Epidermal melanocyte (primary cell): ENCODE measurements around the gene FABP1.

Experiments
- DNase-seq: peaks from one replicate; pipeline ENCODE4 v3.0.0; 2011; ENCODE audit warnings: low spot score; ENCODE audit not compliant: insufficient read length

The FABP1 gene

DNA sequence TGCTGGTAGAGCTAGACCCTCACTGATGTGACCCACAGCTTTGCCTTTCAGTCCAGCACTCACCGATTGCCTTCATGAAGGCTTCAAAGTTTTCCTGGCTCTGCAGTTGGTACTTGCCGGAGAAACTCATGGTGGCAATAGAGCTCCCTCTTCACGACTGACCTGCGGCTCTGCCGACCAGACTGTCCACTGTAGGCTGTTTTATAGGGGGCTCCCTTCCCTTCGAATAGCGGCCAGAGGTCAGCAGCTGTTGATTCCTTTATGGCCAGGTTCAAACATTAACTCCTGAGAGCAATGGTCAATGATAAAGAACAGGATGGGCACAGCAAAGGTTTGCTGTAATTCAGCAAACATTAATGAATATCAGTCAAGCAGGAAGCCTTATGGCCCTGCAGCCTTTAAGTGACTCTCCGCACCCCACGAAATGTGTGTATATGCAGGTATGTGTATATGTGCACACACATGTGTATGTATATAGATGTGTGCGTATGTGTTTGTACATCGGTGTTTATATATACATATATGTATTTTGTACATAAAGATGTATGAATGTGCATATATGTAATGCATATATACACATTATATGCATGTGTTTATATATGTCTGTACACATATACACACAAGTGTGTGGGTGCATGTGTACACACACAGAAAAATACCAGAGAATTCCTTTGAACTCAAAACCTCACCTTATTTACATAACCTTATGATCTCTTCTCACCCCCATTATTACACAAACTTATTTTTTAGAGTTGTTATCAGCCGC is at the start of gene FABP1:
FABP1 (minus strand) TSS at position 175 of the 766 bp plus-strand sequence; CDS start at position 130, 45 bp downstream.
- DNase-seq, result no peak

DNA sequence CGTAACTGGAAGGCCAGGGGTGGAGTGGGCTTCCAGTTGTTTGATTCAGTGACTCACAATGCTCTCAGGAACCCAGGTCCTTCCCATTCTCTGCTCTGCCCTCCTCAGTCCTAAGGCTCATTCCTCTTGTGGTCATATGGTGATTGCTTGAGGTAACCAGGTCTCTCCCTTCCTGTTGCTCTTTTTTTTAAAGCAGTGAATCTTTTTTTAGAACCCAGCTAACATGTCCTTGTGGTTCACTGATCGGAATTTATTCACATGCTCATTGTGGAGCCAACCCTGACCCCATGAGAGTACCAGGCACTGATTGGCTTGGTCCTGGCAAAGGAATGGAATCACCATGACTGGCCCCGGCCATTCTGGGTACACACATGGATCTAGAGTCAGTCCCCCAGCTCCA is 49.7 kb upstream of the FABP1 start:
- no peak for DNase-seq

DNA sequence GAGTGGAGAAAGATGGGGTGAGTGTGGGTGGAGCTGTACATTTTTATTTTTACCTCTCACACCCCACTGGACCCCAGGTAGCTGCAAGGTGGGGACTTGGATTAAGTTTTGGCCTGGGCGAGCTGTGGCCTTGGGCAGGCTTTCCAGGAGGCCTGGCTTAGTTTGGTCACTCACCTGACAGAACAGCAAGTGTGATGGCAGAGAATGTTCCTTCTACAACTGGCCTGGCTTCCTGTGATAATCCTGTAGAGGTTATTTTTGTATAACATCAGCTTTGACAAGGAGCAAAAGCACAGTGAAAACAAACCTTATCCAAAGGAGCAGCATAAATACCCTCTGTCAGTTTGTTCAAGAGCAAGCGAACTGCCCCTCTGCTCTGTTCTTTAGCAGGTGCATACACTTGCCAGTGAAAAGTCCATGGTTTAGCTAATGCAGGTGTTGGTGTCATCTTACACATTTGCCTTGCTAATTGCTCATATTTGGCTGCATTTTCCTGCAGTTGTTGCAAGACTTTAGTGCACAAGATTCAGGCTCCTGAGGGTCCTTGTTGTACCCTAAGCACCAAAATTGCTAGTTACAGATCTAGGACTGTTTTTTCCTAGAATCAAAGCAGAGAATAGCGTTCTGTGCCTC is 48.6 kb upstream of the FABP1 start:
- no peak for DNase-seq

DNA sequence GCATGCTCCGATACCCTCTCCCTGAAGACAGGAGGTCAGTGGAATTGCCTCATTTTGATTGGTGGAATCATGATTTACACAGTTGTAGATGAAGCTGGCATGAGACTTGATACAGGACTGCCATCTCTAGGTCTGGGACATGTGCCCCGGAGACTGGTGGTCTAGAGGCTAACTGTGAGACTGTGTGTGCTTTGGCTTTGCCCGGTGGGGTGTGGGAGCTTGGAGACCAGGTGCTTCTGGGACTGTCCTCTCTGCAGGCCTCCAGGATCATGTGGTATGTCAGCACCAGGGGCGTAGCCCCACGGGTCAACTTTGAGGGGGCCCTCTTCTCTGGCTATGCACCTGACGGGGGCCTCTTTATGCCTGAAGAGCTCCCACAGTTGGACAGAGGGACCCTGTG is 45.0 kb upstream of the FABP1 start:
- no peak for DNase-seq

DNA sequence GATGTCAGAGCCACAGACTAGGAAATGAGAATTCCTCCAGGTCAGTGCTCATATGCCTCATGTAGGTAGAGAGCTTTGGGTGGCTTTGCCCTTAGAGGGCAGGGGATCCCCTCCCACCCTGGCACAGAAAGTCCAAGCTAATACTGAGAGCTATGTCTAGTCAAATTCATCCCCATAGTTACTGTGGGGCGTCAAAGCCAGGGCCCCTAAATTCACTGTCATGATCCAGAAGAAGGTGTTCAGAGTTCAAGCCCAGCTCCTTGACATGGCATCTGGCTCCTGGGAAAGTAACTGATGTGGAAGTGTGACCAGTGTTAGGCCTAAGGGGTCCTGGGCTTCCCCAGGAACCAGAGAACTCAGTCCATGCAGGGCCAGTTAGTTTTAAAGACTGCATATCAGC is 44.1 kb upstream of the FABP1 start:
- no peak for DNase-seq

DNA sequence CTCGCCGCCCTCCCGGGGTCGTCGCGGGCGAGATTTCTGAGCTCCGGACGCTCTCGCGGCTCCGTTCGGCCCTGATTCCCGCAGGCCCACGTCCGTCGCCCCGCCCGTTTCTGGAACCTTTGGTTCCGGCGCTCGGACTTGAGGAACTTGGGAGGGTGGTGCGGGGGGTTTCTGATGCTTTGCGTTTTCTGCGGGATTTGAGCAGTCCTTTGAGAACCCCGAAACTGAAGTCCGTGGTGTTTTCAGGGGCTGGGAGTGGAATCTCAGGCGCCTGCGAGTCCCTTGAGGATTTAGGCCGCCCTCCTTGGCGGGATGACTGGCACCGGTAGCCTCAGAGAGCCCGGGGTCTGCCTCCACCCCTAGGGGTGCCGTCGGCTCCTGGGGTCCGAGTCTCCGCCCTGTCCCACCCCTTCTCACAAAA is 42.6 kb upstream of the FABP1 start:
- DNase-seq, result no peak

DNA sequence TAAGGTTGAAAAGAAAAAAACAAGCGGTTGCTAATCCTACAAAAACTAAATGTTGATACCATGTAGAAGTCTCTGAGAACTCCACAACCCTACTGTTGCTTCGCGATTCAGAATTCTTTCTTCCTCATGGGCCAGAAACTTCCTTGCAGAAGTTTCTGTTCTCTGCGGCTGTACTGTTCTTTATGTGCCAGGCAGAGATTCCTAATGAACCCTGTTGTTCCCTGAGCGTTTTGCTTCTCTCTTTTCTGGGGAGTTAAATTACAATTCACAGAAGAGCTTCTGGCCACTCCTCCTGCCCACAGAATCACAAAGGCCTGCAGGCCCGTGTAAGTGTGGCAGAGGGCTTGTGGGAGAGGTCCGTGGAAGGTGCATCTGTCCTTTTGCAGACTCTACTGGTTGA is 40.5 kb upstream of the FABP1 start:
- no peak for DNase-seq

DNA sequence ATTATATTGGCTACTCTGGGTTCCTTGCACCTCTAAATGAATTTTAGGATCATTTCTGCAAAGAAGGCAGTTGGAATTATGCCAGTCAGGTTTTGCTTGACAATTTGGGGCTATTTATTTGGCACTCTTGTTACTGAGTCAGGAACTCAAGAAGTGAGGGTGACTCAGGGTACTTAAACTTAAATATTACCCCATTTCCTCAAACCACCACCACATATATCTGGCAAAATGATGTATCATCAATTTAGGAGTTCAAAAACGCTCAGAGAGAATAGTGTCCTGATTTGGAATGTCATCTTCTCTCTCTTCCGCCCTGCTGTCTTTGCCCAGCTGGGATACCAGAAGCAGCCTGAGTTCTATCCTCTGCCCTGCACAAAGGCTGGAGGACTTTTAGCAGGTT is 39.9 kb upstream of the FABP1 start:
- DNase-seq, result no peak

DNA sequence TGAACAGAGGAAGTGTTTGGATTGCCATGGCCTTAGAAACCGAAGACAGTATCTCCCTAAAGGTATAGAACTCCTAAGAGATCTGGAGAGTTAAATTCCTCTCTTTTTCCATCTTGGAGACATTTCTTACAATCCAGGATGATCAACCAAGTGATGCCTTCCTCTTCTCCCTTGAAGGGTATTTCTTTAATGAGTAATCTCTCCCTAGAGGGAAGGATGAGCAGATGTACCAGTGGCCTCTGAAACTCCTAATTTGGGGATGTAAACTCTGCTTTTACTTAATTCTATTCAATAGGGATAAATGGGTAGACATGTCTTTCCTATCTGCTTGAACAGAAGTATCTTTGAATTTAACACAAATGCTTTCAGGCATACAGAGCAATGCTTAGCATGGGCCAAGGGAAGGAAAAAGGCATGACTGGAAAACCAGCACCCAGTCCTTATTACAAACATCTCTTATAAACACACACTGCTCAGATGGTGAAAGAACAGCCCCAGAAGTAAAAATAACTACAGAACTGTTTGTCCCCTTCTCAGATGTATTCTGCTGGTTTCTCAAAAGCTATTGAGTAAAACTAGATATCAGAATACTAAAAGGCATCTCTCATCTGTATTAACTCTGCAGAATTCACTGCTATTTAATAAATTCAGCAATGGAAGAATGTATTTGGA is 37.6 kb upstream of the FABP1 start:
- DNase-seq, result no peak

DNA sequence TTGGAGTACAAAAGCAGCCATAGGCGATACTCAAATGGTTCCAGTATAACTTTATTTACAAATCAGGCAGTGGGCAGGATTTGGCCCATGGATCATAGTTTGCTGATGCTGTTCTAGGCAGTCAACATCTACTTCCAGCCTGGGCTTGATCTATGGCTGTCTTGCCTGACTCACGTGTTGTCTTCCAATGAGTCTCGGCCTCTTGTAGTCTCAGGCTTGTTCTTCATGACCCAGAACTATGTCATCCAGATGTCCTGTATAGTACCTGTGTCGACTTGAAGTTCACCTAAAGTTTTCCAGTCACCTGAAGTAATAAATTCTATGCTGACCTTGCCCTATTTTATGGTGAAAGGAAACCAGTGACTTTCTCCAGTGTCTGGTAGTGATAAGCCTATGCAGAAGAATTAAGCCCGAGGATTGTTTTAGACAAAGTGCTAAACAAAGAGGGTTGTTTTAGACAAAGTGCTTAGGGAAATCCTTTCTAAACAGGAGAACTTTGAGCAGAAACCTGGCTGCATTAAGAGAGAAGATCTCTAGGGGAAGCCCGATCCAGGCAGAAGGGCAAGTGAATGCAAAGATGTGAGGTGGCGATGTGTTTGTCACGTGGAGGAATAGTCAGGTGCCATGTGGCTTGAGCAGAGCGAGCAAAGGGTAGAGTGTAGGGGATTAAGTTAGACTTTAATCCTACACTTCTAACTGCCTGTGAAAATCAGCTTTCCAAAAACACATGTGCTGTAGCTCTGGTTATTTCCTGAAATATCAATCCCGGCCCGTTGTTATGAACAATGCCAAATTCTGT is 33.8 kb upstream of the FABP1 start:
- DNase-seq, result no peak

DNA sequence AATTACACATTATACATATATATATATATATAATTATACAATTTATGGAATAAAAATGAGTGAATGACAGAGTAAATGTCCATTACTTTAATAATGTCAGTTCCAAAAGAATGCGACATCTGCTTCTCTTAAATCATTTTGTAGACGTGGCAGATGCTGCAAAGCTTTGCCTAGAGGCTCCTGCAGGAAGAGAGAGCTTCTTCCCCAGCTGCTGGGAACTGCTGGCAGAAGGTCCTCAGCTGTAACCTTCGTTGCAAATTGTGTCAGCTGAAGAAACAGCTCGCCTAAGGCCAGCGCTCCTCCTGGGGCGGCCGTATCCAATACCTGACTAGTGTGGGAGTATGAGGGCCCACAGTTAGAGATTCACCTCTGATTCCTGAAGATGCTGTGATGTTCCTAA is 32.7 kb upstream of the FABP1 start:
- no peak for DNase-seq

DNA sequence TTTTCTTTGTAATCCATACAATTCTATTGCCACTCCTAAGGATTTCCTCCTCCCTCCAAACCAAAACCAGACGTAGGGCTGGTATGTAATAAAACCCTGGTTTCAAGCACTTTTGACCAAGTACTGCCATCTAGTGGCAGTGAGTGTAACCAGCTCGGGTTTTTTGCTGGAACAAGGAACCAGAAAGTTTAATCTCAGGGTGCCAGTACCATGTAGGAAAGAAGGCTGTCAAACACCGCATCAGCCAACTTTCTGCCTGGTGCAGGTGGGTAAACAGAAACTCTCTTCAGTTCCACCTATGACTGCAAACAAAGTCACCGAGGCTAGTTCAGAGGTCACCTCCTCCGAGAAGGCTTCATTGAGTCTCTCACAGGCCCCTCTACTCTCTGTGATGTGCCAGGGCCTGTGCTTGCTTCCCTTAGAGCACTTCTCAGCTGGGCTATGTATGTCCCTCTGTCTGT is 32.1 kb upstream of the FABP1 start:
- peak; percentile 78 for DNase-seq

DNA sequence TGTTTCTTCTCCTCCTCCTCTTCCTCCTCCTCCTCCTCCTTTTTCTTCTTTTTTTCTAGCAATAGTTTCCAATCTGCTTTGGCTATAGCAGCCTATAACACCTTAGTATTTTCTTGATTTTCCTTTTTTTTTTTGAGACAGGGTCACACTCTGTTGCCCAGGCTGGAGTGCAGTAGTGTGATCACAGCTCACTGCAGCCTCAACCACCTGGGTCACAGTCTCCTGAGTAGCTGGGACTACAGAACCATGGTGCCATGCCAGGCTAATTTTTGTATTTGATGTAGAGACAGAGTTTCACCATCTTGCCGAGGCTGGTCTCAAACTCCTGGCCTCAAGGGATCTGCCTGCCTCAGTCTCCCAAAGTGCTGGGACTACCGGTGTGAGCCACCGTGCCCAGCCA is 31.6 kb upstream of the FABP1 start:
- DNase-seq, result no peak

DNA sequence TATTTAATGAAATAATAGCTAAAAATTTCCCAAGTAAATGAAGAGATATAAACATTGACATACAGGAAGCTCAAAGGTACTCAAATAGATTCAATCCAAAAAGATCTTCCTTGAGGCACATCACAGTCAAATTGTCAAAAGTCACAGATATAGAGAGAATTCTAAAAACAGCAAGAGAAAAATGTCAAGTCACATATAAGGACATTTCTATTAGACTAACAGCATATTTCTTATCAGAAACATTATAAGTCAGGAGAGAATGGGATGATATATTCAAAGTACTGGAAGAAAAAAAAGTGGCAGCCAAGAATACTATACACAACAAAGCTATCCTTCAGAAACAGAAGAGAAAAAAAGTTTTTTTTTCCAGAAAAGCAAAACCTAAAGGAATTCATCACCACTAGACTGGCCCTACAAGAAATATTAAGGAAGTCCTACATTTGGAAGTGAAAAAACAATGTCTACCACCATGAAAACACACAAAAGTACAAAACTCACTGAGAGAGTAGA is 21.1 kb upstream of the FABP1 start:
- DNase-seq, result no peak

DNA sequence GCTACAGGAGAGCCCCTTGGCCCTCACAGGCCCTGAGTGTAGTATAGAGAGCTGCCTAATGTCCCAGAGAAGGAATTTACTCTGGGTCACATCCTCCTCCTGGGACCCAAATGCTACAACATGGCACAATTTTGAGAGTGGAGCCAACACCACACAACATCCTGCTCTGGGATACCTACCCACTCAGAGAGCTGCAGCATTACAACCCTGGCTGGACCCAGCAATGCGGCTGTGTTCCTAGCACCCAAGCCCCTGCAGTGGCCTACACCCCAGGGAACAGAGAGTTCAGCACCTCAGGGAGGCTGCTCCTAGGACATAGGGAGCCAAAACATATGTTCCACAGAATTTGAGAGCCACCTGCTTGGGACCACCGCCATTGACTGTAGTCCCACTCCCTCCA is 19.3 kb upstream of the FABP1 start:
- no peak for DNase-seq

DNA sequence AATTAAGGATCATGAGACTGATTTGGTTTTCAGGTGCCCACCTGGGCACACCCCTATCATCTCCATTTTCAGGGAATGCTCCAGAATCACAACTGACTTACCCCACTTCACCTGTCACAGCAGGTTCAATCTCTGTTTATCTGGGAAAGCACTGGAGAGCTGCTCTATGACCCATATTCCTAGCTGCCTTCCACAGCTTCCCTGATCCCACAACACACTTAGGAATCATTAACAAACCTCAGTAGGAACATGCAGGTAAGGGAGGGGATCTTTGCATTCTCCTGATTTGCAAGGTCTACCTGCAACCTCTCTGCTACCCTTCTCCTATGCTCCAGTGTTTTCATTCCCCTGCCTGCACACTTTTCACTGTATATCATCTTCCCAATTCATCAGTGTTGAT is 18.7 kb upstream of the FABP1 start:
- DNase-seq, result no peak

DNA sequence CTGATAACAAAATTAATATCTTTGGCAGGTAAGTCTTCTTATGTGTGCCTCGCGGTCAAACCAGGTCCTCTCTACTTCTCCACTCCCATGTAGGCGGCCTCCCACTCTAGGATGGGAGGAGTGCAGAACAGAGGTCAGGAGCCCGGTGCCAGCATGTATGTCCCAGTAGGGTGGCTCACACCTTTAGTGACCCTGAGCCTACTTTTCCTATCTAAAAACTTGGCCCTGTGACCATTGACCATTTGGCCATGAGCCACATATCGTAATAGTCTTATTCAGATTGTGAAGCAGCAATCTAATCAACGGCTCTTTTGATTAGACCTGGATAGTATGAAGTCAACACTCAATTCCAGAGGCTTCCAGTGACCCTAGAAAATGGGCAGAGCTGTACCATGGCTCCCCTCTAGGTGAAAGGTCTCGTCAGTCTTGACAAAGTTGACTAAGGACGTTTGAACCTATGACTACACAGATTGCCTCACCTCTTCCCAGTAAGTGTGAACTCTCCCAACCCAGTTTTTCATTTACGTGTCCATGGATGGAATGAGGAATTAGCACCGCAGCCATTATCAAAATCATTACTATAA is 17.1 kb upstream of the FABP1 start:
- DNase-seq, result no peak

DNA sequence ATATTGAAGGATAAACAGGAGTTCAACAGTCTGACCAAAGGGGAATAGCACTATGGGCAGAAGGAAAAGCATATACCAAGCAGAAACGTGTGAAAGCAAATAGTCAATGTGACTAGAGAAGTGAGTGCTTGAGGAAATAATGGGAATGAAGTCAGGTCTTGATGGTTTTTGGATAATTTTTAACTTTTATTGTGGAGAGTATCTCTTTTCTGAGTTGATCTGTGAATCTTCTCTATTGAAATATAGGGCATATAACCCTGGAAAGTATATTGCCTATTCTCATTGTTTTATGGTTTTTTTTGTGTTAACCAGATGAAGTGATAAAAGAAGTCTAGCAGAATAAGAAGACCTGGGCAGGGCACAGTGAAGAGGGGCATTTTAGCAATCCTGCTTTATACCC is 16.4 kb upstream of the FABP1 start:
- DNase-seq, result no peak

DNA sequence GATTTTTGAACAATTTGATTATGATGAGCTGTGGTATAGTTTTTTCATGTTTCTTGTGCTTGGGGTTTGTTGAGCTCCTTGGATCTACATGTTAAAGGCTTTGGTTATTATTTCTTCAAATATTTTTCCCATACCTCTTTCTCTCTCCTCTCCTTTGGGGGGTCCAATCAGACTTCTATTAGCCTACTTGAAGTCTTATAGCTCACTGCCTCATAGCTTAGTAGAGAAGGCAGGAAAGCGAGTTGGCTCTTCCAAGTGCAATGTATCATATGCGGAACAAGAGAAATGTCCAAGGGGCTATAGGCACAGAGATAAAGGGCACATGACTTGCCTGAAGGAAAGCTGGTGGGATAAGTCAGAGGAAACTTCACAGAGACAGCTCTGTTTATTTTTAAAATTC is 14.1 kb upstream of the FABP1 start:
- no peak for DNase-seq

DNA sequence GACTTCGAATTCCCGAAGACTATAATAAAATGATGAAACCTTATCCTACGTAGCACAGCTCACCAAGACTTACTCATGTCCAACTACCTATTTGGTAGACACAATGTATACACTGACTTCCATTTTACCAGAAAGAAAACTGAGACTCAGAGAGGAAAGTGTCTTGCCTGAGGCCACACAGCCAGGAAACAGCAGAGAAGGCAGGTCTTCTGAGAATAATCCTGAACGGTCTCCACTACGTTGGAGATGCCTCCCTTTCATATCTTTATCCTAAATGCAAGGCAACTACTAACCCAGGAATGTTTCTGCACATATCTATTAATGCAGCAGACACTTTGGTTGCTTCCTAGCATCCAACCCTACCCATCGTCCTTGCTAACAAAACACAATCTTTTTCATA is 11.9 kb upstream of the FABP1 start:
- DNase-seq, result no peak

DNA sequence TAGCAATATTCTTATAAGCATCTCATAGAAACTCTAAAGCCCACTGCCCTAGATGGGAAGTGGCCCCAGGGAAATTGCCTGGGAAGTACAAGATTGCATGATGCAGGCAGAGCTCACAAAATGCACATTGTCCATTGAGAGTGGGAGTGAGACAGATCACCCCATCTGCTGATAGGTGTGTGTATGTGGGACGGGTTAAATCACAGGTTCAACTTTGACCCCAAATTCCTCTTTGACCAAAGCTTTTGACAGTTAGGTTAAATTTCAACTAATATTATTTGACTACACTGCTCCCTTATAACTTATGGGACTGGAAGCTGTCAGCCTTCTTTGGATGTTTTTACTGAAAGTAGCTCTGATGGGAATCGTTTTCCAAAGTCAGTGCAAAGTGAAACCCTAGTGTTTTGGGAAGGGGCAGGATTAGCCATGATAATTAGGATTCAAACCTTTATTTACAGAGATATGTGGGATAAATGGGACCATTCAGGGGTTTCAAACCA is 11.4 kb upstream of the FABP1 start:
- no peak for DNase-seq
